CD4-positive, alpha-beta T cell (primary cell): Measurements from ENCODE around the gene DIP2C. TPM values are rescaled to one million over a fixed set of nuclear protein-coding genes. Genes with fewer than 3 reads are reported as not detected.

Experiments used
- ATAC-seq: fragments of 200-7000 bp; cut with Tn5 transposase; one replicate; pipeline ENCODE4 v1.10.0; 2022; ENCODE audit warnings: mild to moderate bottlenecking; ENCODE audit not compliant: poor library complexity
- CTCF ChIA-PET: fragments of 350-600 bp; sonication (Branson Sonifier 250); formaldehyde crosslinking; loops from one replicate; lab custom pipeline; 2021; ENCODE audit warnings: antibody characterized with exemption, inconsistent platforms; lab: Charles Lee
- POLR2A ChIA-PET: fragments of 350-600 bp; sonication (Branson Sonifier 250); formaldehyde crosslinking; loops from one replicate; lab custom pipeline; 2021; ENCODE audit warnings: antibody characterized with exemption, inconsistent platforms; lab: Charles Lee
- DNase-seq, 14 experiments: peaks; one replicate each; pipeline ENCODE4 v3.0.0-alpha.2; 2013 to 2020; ENCODE audit warnings: mixed read lengths in 2 of 14
- H3K27ac ChIP-seq, 2 donors: one replicate each; pipeline versions ENCODE4 v1.5.1 to v1.7.0; 2013; ENCODE audit warnings: low read length in 2 of 2, low read depth in 1 of 2, mild to moderate bottlenecking in 1 of 2
- H3K27me3 ChIP-seq, 2 experiments: 1 replicate in 1 of 2; 2 replicates in 1 of 2; pipeline versions ENCODE4 v1.6.1 to v1.7.0; 2013; ENCODE audit warnings: low read length in 2 of 2, control low read depth in 1 of 2, mild to moderate bottlenecking in 1 of 2, moderate library complexity in 1 of 2; ENCODE audit not compliant: insufficient read depth in 2 of 2, control insufficient read depth in 1 of 2
- H3K36me3 ChIP-seq: one replicate; pipeline ENCODE4 v1.6.1; 2013; ENCODE audit warnings: low read length, control low read depth; ENCODE audit not compliant: insufficient read depth
- H3K4me1 ChIP-seq: one replicate; pipeline ENCODE4 v1.6.1; 2013; ENCODE audit warnings: low read length, control low read depth; ENCODE audit not compliant: insufficient read depth
- H3K4me3 ChIP-seq: one replicate; pipeline ENCODE4 v1.5.1; 2013; ENCODE audit warnings: mild to moderate bottlenecking, low read length, moderate library complexity
- H3K9me3 ChIP-seq, 2 experiments: 1 replicate in 1 of 2; 2 replicates in 1 of 2; pipeline versions ENCODE4 v1.6.1 to v1.7.0; 2013; ENCODE audit warnings: low read length in 2 of 2, mild to moderate bottlenecking in 2 of 2, control low read depth in 1 of 2, moderate library complexity in 1 of 2; ENCODE audit not compliant: control insufficient read depth in 1 of 2, insufficient read depth in 1 of 2
- H3K27ac Mint-ChIP-seq: one replicate; pipeline ENCODE4 v1.8.0; 2020; ENCODE audit warnings: mixed read lengths
- H3K27me3 Mint-ChIP-seq: one replicate; pipeline ENCODE4 v1.8.0; 2021; ENCODE audit warnings: mixed read lengths
- H3K36me3 Mint-ChIP-seq: one replicate; pipeline ENCODE4 v1.8.0; 2021; ENCODE audit warnings: low read depth, mixed read lengths
- H3K4me1 Mint-ChIP-seq: one replicate; pipeline ENCODE4 v1.8.0; 2021; ENCODE audit warnings: low read depth, mixed read lengths
- H3K4me3 Mint-ChIP-seq: one replicate; pipeline ENCODE4 v1.8.0; 2020; ENCODE audit warnings: mild to moderate bottlenecking, mixed read lengths
- H3K9me3 Mint-ChIP-seq: one replicate; pipeline ENCODE4 v1.8.0; 2020; ENCODE audit warnings: mixed read lengths
- CTCF ChIP-seq: fragments of 200-600 bp; IDR thresholded peaks from one replicate; pipeline ENCODE4 v1.8.0; 2022; ENCODE audit warnings: antibody characterized with exemption, mild to moderate bottlenecking
- intact Hi-C, 2 experiments: fragments of 100-400 bp; cut with DNase I in 1 of 2; cut with micrococcal nuclease in 1 of 2; formaldehyde crosslinking; loops; one replicate each; pipeline versions ENCODE4 v1.15.1 to v1.9.0; 2023 to 2025; cut with DNase I, micrococcal nuclease
- total RNA-seq, 174 experiments: library from RNA in 2 of 174; stranded (reverse) in 2 of 174; gene quantifications; one replicate each; pipeline ENCODE4 v1.2.3 and lab custom pipeline; 2021 to 2026

Gene DIP2C
- total RNA-seq, 2 experiments from 2014 or later, result 4.1 TPM

GRCh38 chr10:475709-476454, 213.6 kb downstream of the DIP2C start:
- no peak for DNase-seq
- Mint-ChIP-seq H3K36me3 (peaks cover 29% of the 10 kb centered on the region), H3K4me1 (peaks cover 16% of the 10 kb centered on the region), H3K4me3 (no peak overlapping the region), H3K27me3 (no peaks in the 10 kb centered on the region), H3K9me3 (peaks cover 7% of the 10 kb centered on the region), H3K27ac (no peak overlapping the region)
- no peak overlapping the region for H3K27ac ChIP-seq
- no peaks in the 10 kb centered on the region for H3K36me3 ChIP-seq
- intact Hi-C loops, result no loop called here
- no peaks in the 10 kb centered on the region for H3K27me3 ChIP-seq
- H3K4me1 ChIP-seq, result peaks cover 14% of the 10 kb centered on the region
- POLR2A ChIA-PET, result no interaction called here
- TF ChIP-seq CTCF, result no peak
- CTCF ChIA-PET, result no interaction called here
- H3K9me3 ChIP-seq, result peaks cover 0 to 16% of the 10 kb centered on the region in 2 experiments
- ATAC-seq, result no peak
- H3K4me3 ChIP-seq, result no peak overlapping the region

GRCh38 chr10:474946-475345, 214.5 kb downstream of the DIP2C start:
- intact Hi-C loops, result no loop called here
- Histone ChIP-seq H3K4me1 (peaks cover 23% of the 10 kb centered on the region), H3K9me3 (peaks cover 0 to 16% of the 10 kb centered on the region in 2 experiments), H3K4me3 (no peak overlapping the region), H3K27ac (no peak overlapping the region), H3K27me3 (no peaks in the 10 kb centered on the region), H3K36me3 (no peaks in the 10 kb centered on the region)
- Mint-ChIP-seq H3K36me3 (peaks cover 39% of the 10 kb centered on the region), H3K4me3 (no peak overlapping the region), H3K4me1 (peaks cover 25% of the 10 kb centered on the region), H3K27ac (no peak overlapping the region), H3K9me3 (peaks cover 11% of the 10 kb centered on the region), H3K27me3 (no peaks in the 10 kb centered on the region)
- ChIA-PET POLR2A (no interaction called here), CTCF (no interaction called here)
- TF ChIP-seq CTCF, result no peak
- DNase-seq, result no peak
- no peak for ATAC-seq

DNA sequence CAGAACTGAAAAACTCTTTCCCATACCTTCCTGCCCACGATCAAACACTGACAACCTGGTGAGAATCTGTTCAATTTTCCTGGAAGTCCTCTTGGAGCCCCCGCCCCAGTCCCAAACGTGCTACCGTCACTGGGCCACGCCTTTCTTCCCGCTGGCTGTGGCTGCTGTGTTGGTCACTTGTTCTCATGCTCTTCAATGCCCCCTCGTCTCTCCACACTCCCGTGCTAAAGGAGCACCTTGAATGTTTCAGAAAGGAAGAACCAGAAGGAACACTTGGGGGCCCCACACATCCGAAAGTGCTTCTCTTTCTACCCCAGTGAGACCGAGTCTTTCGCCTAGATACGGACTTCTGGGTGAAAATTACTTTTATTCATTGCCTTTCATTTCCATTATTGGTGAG, 215.1 kb downstream of the DIP2C start:
- Mint-ChIP-seq H3K4me3 (no peak overlapping the region), H3K27me3 (no peaks in the 10 kb centered on the region), H3K27ac (no peak overlapping the region), H3K4me1 (peaks cover 30% of the 10 kb centered on the region), H3K9me3 (peaks cover 14% of the 10 kb centered on the region), H3K36me3 (peaks cover 43% of the 10 kb centered on the region)
- POLR2A ChIA-PET, result no interaction called here
- no peak overlapping the region for H3K4me3 ChIP-seq
- H3K27me3 ChIP-seq, result no peaks in the 10 kb centered on the region
- TF ChIP-seq CTCF, result no peak
- peaks cover 28% of the 10 kb centered on the region for H3K4me1 ChIP-seq
- no peak overlapping the region for H3K27ac ChIP-seq
- H3K9me3 ChIP-seq, result peaks cover 0 to 16% of the 10 kb centered on the region in 2 experiments
- intact Hi-C loops, result no loop called here
- CTCF ChIA-PET, result no interaction called here
- no peak for ATAC-seq
- H3K36me3 ChIP-seq, result no peaks in the 10 kb centered on the region
- DNase-seq, result no peak
